Measurements from ENCODE around the gene CCT6B. TPM values are rescaled to one million over a fixed set of nuclear protein-coding genes. Genes with fewer than 3 reads are reported as not detected.
A peak's percentile ranks its signal among the peaks of the same experiment; 100 is the strongest.

Gene CCT6B
- total and polyA plus RNA-seq, 9 of the 15 experiments (the other 6 are each of a cell fraction or from before 2014, with no cell fraction given), result 0.25 to 0.91 (median 0.58) TPM

- no peak for TF ChIP-seq ZNF518B (CRISPR knock-in tag; IDR thresholded peaks at IDR 0.05)
- TF ChIP-seq NR2C1 (IDR thresholded peaks at IDR 0.05), result no peak
- TF ChIP-seq NR2C1 (tag; IDR thresholded peaks at IDR 0.05), result no peak
- no peak for TF ChIP-seq ZBTB49 (CRISPR knock-in tag; IDR thresholded peaks at IDR 0.05; ENCODE audit: borderline replicate concordance)
- peak; percentile 97 for TF ChIP-seq CREB3L1 (IDR thresholded peaks at IDR 0.05; ENCODE audit: borderline replicate concordance, low read depth)
- TF ChIP-seq ZBTB34 (CRISPR knock-in tag; IDR thresholded peaks at IDR 0.05), result no peak
- peak; percentile 91 to 97 for TF ChIP-seq E2F6 (IDR thresholded peaks at IDR 0.05; ENCODE audit: borderline replicate concordance in 1 of 2, extremely low read depth in 1 of 2, insufficient read depth in 1 of 2, insufficient read length in 1 of 2, low read depth in 1 of 2, low read length in 1 of 2, poor library complexity in 1 of 2, severe bottlenecking in 1 of 2)
- peak; percentile 25 for TF ChIP-seq EP300 (IDR thresholded peaks at IDR 0.05; ENCODE audit: low read length)
- TF ChIP-seq AFF4 (CRISPR knock-in tag; IDR thresholded peaks at IDR 0.05), result no peak
- TF ChIP-seq ZNF282 (CRISPR knock-in tag; IDR thresholded peaks at IDR 0.05), result no peak
- no peak for TF ChIP-seq ZNF699 (CRISPR knock-in tag; IDR thresholded peaks at IDR 0.05; ENCODE audit: insufficient replicate concordance)
- peak; percentile 37; the same call in 1 of the 2 replicates for TF ChIP-seq CTBP1 (IDR thresholded peaks at IDR 0.05; ENCODE audit: borderline replicate concordance)
- 0 out of 2 replicates have a peak, but pooled peaks have one; percentile 16 for TF ChIP-seq GABPB1 (CRISPR knock-in tag; IDR thresholded peaks at IDR 0.05)
Measured at GRCh38 chr17:34980353-34980680, 19.1 kb upstream of the CCT6B start, which contains the start of gene LIG3 (continued).
